SK-N-DZ (cell line): Measurements from ENCODE around the gene MBNL2.

Experiments used
- DNase-seq: peaks from one replicate; pipeline ENCODE4 v3.0.0-alpha.2; 2015; ENCODE audit warnings: low spot score

Gene MBNL2

GRCh38 chr13:97296740-97297139 lies 74.6 kb downstream of the MBNL2 start:
- DNase-seq, result no peak

- no peak for DNase-seq
Observed at GRCh38 chr13:97298816-97299215, 76.7 kb downstream of the MBNL2 start.

GRCh38 chr13:97300871-97301270 lies 78.7 kb downstream of the MBNL2 start:
- peak; percentile 91 for DNase-seq

GRCh38 chr13:97301382-97302095 lies 79.4 kb downstream of the MBNL2 start:
- peak; percentile 56 for DNase-seq

- no peak for DNase-seq
Observed at GRCh38 chr13:97302611-97303010, 80.5 kb downstream of the MBNL2 start.

- DNase-seq, result no peak
Observed at GRCh38 chr13:97306106-97306505, 84.0 kb downstream of the MBNL2 start.

- no peak for DNase-seq
Observed at GRCh38 chr13:97306645-97307044, 84.5 kb downstream of the MBNL2 start.

- DNase-seq, result no peak
Observed at GRCh38 chr13:97307118-97307881, 85.2 kb downstream of the MBNL2 start.

- no peak for DNase-seq
Observed at GRCh38 chr13:97307882-97308624, 85.9 kb downstream of the MBNL2 start.

- no peak for DNase-seq
Observed at GRCh38 chr13:97308735-97309429, 86.7 kb downstream of the MBNL2 start.

GRCh38 chr13:97310809-97311436 lies 88.8 kb downstream of the MBNL2 start:
- DNase-seq, result peak; percentile 98

GRCh38 chr13:97311956-97312355 lies 89.8 kb downstream of the MBNL2 start:
- no peak for DNase-seq

GRCh38 chr13:97313551-97314260 lies 91.6 kb downstream of the MBNL2 start:
- DNase-seq, result peak; percentile 35

GRCh38 chr13:97316390-97316789 lies 94.3 kb downstream of the MBNL2 start:
- DNase-seq, result no peak

- no peak for DNase-seq
Observed at GRCh38 chr13:97317933-97318332, 95.8 kb downstream of the MBNL2 start.

GRCh38 chr13:97318532-97318931 lies 96.4 kb downstream of the MBNL2 start:
- DNase-seq, result no peak

GRCh38 chr13:97319113-97319720 lies 97.1 kb downstream of the MBNL2 start:
- no peak for DNase-seq

- peak; percentile 30 for DNase-seq
Observed at GRCh38 chr13:97321101-97321500, 99.0 kb downstream of the MBNL2 start.

- no peak for DNase-seq
Observed at GRCh38 chr13:97321616-97322321, 99.6 kb downstream of the MBNL2 start.
